Measurements from ENCODE around the gene CERS2.

Gene CERS2

GRCh38 chr1:150981805-150982712 is 7.4 kb upstream of the CERS2 start, which contains the start of gene ANXA9:
Gene ANXA9, plus strand, starts transcription at chr1:150982292. Its CDS starts 814 bp downstream, at chr1:150983106.
- ChIA-PET POLR2A (interaction anchor here (0.5 to 1.3 kb wide), 5 partner anchors 12 to 363 kb away, joined by 4 to 7 read pairs (median 6); no protein-coding TSS in a partner anchor), CTCF (interaction anchor here (0.7 to 7.2 kb wide), 12 partner anchors 11 to 727 kb away, joined by 3 to 65 read pairs (median 6); partner anchors contain the start of gene MINDY1)
- Histone ChIP-seq H3K36me3 (ENCODE audit: control insufficient read depth in 2 of 2, insufficient read depth in 1 of 2, low read length in 2 of 2) (no peaks in the 10 kb centered on the region), H3K9me3 (ENCODE audit: control insufficient read depth, insufficient read depth, low read depth, low read length) (no peaks in the 10 kb centered on the region), H3K4me1 (ENCODE audit: control insufficient read depth, insufficient read depth, low read length) (peaks cover 5% of the 10 kb centered on the region; the same call in 1 of the 2 replicates), H3K4me3 (ENCODE audit: low read depth, low read length) (no peak within 1 kb of the TSS), H3K27ac (ENCODE audit: extremely low read depth, low read depth, low read length) (no peak within 1 kb of the TSS)
- TF ChIP-seq ZNF341 (tag by site-specific recombination; IDR thresholded peaks at IDR 0.05; ENCODE audit: low read depth) (peak; percentile 97), ZIC2 (tag by site-specific recombination; IDR thresholded peaks at IDR 0.05) (no peak), ZFP3 (tag by site-specific recombination; IDR thresholded peaks at IDR 0.05; ENCODE audit: low read depth) (no peak), SP2 (tag by site-specific recombination; IDR thresholded peaks at IDR 0.05) (peak; percentile 62), ZNF335 (tag by site-specific recombination; conservative IDR thresholded peaks at IDR 0.05) (peak; percentile 26; the same call in 1 of the 2 replicates), SP3 (tag by site-specific recombination; IDR thresholded peaks at IDR 0.05) (0 out of 2 replicates have a peak, but pooled peaks have one; percentile 12), SCRT1 (tag by site-specific recombination; IDR thresholded peaks at IDR 0.05; ENCODE audit: borderline replicate concordance) (no peak), GLIS2 (tag by site-specific recombination; IDR thresholded peaks at IDR 0.05) (peak; percentile 34; the same call in 1 of the 2 replicates), ZNF548 (tag by site-specific recombination; IDR thresholded peaks at IDR 0.05) (no peak), EGR2 (tag by site-specific recombination; IDR thresholded peaks at IDR 0.05; ENCODE audit: low read depth) (peak; percentile 88), ZFHX2 (tag by site-specific recombination; conservative IDR thresholded peaks at IDR 0.05) (peak; percentile 88), ZFP37 (tag by site-specific recombination; IDR thresholded peaks at IDR 0.05) (no peak), KLF10 (tag by site-specific recombination; IDR thresholded peaks at IDR 0.05) (no peak), ZNF701 (tag by site-specific recombination; IDR thresholded peaks at IDR 0.05) (no peak)

DNA sequence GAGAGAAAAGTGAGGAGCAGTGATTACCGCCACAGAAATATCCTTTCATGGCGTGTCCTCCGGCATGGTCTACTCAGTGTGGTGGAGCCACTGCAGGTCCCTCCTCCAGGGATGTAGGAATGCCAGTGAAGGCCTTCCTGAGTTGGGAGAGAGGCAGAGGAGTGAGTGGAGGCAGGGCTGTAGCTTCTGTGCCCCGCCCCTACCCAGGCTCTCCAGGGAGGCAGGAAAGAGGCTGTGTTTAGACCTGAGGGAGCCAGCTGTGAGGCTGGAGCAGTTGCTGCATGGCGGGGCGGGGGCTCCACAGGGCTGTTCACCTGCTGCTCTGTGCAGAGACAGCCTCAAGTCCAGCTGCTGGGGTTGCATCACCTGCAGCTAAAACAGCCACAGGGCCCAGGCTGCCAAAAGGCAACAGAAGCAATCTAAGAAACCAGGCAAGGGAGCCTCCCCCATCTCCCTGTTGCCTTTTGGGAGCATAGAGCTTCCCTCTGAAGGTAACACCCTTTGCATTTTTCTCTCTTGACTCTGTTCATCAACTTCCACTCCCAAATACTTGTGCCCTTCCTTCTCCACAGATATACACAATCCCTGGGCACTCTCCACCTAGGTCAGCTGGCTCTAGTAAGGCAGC is 6.7 kb upstream of the CERS2 start:
- CTCF ChIA-PET, result interaction anchor here (0.8 to 7.2 kb wide), 13 partner anchors 10 to 726 kb away, joined by 3 to 65 read pairs (median 4); partner anchors contain the start of gene MINDY1
- no peaks in the 10 kb centered on the region for H3K36me3 ChIP-seq (ENCODE audit: control insufficient read depth in 2 of 2, insufficient read depth in 1 of 2, low read length in 2 of 2)
- H3K4me3 ChIP-seq (ENCODE audit: low read depth, low read length), result no peak overlapping the region
- POLR2A ChIA-PET, result interaction anchor here (0.6 to 1.3 kb wide), 5 partner anchors 11 to 362 kb away, joined by 4 to 7 read pairs (median 5); no protein-coding TSS in a partner anchor
- H3K9me3 ChIP-seq (ENCODE audit: control insufficient read depth, insufficient read depth, low read depth, low read length), result no peaks in the 10 kb centered on the region
- H3K4me1 ChIP-seq (ENCODE audit: control insufficient read depth, insufficient read depth, low read length), result peaks cover 7% of the 10 kb centered on the region; the same call in 1 of the 2 replicates
- H3K27ac ChIP-seq (ENCODE audit: extremely low read depth, low read depth, low read length), result no peak overlapping the region
- TF ChIP-seq KLF9 (tag by site-specific recombination; IDR thresholded peaks at IDR 0.05; ENCODE audit: low read depth) (no peak; the same call in 1 of the 2 replicates), ZNF549 (tag by site-specific recombination; IDR thresholded peaks at IDR 0.05) (no peak), ZBTB8A (tag by site-specific recombination; IDR thresholded peaks at IDR 0.05) (peak; percentile 50; the same call in 1 of the 2 replicates), ZNF76 (tag by site-specific recombination; IDR thresholded peaks at IDR 0.05; ENCODE audit: borderline replicate concordance, low read depth) (no peak), HOXD13 (CRISPR knock-in tag; IDR thresholded peaks at IDR 0.05; ENCODE audit: borderline replicate concordance) (no peak), ZNF521 (tag by site-specific recombination; IDR thresholded peaks at IDR 0.05) (no peak), ZXDB (tag by site-specific recombination; IDR thresholded peaks at IDR 0.05) (no peak), TCF7L2 (IDR thresholded peaks at IDR 0.05; ENCODE audit: borderline replicate concordance, low read depth, low read length) (no peak), KLF10 (tag by site-specific recombination; IDR thresholded peaks at IDR 0.05) (no peak), ZNF629 (tag by site-specific recombination; IDR thresholded peaks at IDR 0.05) (no peak), YY2 (tag by site-specific recombination; IDR thresholded peaks at IDR 0.05) (no peak), ZNF530 (tag by site-specific recombination; IDR thresholded peaks at IDR 0.05; ENCODE audit: low read depth) (no peak), ZNF571 (tag by site-specific recombination; IDR thresholded peaks at IDR 0.05) (no peak), SETDB1 (IDR thresholded peaks at IDR 0.05; ENCODE audit: insufficient read length, low read length) (no peak)
- TF ChIP-seq, protein P1, sequence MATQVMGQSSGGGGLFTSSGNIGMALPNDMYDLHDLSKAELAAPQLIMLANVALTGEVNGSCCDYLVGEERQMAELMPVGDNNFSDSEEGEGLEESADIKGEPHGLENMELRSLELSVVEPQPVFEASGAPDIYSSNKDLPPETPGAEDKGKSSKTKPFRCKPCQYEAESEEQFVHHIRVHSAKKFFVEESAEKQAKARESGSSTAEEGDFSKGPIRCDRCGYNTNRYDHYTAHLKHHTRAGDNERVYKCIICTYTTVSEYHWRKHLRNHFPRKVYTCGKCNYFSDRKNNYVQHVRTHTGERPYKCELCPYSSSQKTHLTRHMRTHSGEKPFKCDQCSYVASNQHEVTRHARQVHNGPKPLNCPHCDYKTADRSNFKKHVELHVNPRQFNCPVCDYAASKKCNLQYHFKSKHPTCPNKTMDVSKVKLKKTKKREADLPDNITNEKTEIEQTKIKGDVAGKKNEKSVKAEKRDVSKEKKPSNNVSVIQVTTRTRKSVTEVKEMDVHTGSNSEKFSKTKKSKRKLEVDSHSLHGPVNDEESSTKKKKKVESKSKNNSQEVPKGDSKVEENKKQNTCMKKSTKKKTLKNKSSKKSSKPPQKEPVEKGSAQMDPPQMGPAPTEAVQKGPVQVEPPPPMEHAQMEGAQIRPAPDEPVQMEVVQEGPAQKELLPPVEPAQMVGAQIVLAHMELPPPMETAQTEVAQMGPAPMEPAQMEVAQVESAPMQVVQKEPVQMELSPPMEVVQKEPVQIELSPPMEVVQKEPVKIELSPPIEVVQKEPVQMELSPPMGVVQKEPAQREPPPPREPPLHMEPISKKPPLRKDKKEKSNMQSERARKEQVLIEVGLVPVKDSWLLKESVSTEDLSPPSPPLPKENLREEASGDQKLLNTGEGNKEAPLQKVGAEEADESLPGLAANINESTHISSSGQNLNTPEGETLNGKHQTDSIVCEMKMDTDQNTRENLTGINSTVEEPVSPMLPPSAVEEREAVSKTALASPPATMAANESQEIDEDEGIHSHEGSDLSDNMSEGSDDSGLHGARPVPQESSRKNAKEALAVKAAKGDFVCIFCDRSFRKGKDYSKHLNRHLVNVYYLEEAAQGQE (tag by site-specific recombination; IDR thresholded peaks at IDR 0.05), result no peak
- TF ChIP-seq, protein P2, sequence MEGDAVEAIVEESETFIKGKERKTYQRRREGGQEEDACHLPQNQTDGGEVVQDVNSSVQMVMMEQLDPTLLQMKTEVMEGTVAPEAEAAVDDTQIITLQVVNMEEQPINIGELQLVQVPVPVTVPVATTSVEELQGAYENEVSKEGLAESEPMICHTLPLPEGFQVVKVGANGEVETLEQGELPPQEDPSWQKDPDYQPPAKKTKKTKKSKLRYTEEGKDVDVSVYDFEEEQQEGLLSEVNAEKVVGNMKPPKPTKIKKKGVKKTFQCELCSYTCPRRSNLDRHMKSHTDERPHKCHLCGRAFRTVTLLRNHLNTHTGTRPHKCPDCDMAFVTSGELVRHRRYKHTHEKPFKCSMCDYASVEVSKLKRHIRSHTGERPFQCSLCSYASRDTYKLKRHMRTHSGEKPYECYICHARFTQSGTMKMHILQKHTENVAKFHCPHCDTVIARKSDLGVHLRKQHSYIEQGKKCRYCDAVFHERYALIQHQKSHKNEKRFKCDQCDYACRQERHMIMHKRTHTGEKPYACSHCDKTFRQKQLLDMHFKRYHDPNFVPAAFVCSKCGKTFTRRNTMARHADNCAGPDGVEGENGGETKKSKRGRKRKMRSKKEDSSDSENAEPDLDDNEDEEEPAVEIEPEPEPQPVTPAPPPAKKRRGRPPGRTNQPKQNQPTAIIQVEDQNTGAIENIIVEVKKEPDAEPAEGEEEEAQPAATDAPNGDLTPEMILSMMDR (tag by site-specific recombination; IDR thresholded peaks at IDR 0.05), result no peak

Data from HEK293 (cell line).